Epidermal melanocyte (primary cell): ENCODE data around the gene NME1.

Experiments used
- DNase-seq: peaks from one replicate; pipeline ENCODE4 v3.0.0; 2011; ENCODE audit warnings: low spot score; ENCODE audit not compliant: insufficient read length

Gene NME1

DNA sequence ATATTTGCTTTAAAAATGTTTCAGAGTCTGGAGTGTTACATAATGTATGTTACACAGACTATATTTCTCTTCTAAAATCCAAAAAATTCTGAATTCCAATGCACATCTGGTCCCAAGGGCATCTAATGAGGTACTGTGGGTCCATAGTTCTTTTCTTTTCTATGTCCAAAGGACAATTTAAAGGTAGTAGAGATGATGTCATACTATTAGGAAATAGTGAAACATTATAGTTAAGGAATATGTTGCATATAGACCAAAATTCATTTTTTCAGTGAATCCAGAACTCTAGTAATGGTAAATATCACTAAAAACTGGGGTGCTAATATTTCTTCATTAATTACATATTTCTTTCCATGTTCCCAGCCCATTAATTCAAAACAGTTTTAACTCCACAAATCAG is 35.8 kb downstream of the NME1 start:
- DNase-seq, result no peak

- no peak for DNase-seq
These were observed 36.3 kb downstream of the NME1 start for GRCh38 chr17:51189628-51190027.

GRCh38 chr17:51191895-51192294 is 38.5 kb downstream of the NME1 start:
- DNase-seq, result no peak

DNA sequence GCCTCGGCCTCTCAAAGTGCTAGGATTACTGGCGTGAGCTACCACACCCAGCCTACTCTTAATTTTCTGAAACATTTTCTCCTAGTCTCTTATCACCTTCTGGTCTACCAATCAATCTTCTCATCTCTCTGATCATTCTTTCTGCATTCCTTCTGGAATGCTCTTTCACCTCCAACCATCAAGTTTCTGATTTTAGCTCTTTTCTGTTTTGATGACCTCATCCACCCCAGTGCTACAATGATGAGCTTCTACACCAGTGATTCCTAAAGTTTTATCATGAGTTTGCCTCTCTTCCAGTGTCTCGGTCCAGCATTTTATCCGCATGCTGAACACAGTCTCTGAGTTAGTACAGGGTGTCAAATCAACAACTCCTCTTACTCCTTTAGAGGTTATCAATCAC is 44.4 kb downstream of the NME1 start:
- no peak for DNase-seq

DNA sequence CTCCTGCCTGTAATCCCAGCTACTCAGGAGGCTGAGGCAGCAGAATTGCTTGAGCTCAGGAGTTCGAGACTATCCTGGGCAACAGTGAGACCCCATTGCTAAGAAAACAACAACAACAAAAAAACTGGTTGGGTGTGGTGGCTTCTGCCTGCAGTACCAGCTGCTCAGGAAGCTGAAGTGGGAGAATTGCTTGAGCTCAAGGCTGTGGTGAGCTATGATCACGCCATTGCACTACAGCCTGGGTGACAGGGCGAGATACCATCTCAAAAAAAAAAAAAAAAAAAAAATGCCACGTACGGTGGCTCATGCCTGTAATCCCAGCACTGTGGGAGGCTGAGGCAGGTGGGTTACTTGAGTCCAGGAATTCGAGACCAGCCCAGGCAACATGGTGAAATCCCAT is 46.9 kb downstream of the NME1 start:
- DNase-seq, result no peak

DNA sequence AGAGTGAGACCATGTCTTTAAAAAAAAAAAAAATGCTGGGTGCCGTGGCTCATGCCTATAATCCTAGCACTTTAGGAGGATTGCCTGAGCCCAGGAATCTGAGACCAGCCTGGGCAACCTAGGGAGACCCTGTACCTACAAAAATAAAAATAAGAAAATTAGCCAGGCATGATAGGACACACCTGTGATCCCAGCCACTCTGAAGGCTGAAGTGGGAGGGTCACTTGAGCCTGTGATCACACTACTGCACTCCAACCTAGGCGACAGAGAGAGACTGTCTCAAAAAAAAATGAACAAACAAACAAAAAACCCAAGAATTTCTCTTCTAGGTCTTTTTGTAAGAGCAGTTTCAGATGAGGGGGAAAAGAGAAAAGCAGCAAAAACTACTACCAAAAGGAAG is 47.5 kb downstream of the NME1 start:
- no peak for DNase-seq

- no peak for DNase-seq
These were observed 50.5 kb downstream of the NME1 start for GRCh38 chr17:51203838-51204237.
